MV-4-11 (cell line): ENCODE data around the gene LRRC74A.
A peak's percentile ranks its signal among the peaks of the same experiment; 100 is the strongest.

ENCODE experiments used
- DNase-seq: peaks from one replicate; lab custom pipeline; 2025; lab: John Stamatoyannopoulos, UW

LRRC74A gene

GRCh38 chr14:76848879-76849278 is 22.7 kb downstream of the LRRC74A start:
- no peak for DNase-seq

- no peak for DNase-seq
These were observed 28.9 kb downstream of the LRRC74A start for GRCh38 chr14:76855066-76855465.

- no peak for DNase-seq
These were observed 30.6 kb downstream of the LRRC74A start for GRCh38 chr14:76856769-76857168.

GRCh38 chr14:76861574-76862255 is 35.5 kb downstream of the LRRC74A start:
- no peak for DNase-seq

- no peak for DNase-seq
These were observed 36.5 kb downstream of the LRRC74A start for GRCh38 chr14:76862546-76863282.

GRCh38 chr14:76863724-76864407 is 37.7 kb downstream of the LRRC74A start:
- peak; percentile 97 for DNase-seq

GRCh38 chr14:76866456-76866855 is 40.2 kb downstream of the LRRC74A start:
- DNase-seq = no peak

- DNase-seq = peak; percentile 77
These were observed 41.6 kb downstream of the LRRC74A start for GRCh38 chr14:76867516-76868453.

GRCh38 chr14:76868454-76869170 is 42.4 kb downstream of the LRRC74A start:
- DNase-seq = peak; percentile 52

GRCh38 chr14:76870166-76870565 is 44.0 kb downstream of the LRRC74A start:
- peak; percentile 13 for DNase-seq

- DNase-seq = no peak
These were observed 46.7 kb downstream of the LRRC74A start for GRCh38 chr14:76872796-76873432.

- DNase-seq = no peak
These were observed 48.5 kb downstream of the LRRC74A start for GRCh38 chr14:76874734-76875133.

GRCh38 chr14:76876076-76876475 is 49.9 kb downstream of the LRRC74A start:
- peak; percentile 38 for DNase-seq

GRCh38 chr14:76877871-76878270 is 51.7 kb downstream of the LRRC74A start:
- DNase-seq = no peak

GRCh38 chr14:76880449-76880848 is 54.2 kb downstream of the LRRC74A start:
- no peak for DNase-seq

- DNase-seq = no peak
These were observed 55.1 kb downstream of the LRRC74A start for GRCh38 chr14:76881348-76881747.

- no peak for DNase-seq
These were observed 56.4 kb downstream of the LRRC74A start for GRCh38 chr14:76882651-76883050.

- no peak for DNase-seq
These were observed 57.2 kb downstream of the LRRC74A start for GRCh38 chr14:76883447-76883846.

- no peak for DNase-seq
These were observed 58.2 kb downstream of the LRRC74A start for GRCh38 chr14:76884394-76884793.

GRCh38 chr14:76884853-76885276 is 58.7 kb downstream of the LRRC74A start:
- DNase-seq = no peak

GRCh38 chr14:76887191-76887590 is 61.0 kb downstream of the LRRC74A start:
- no peak for DNase-seq
